HepG2 (cell line): ENCODE data around the gene ZNF618. TPM values are rescaled to one million over a fixed set of nuclear protein-coding genes. Genes with fewer than 3 reads are reported as not detected.

ENCODE experiments used
- ATAC-seq: fragments of 200-7000 bp; cut with Tn5 transposase; 3 replicates; pipeline ENCODE4 v1.9.1; 2020; ENCODE audit warnings: mild to moderate bottlenecking, moderate library complexity
- BruUV-seq: library from RNA; stranded (reverse); fragments of 400-500 nt; replicated peaks from 2 replicates; lab custom pipeline; 2021; lab: Mats Ljungman, UMichigan
- CTCF ChIA-PET: fragments of 300-600 bp; formaldehyde crosslinking; extraction: SDS; loops from one replicate; lab custom pipeline; 2021; ENCODE audit warnings: low total read pairs, inconsistent platforms, low intra/inter-chr PET ratio; lab: Yijun Ruan, JAX
- POLR2A ChIA-PET: fragments of 350-600 bp; sonication (Branson Sonifier 250); formaldehyde crosslinking; loops from one replicate; lab custom pipeline; 2020; ENCODE audit warnings: antibody characterized with exemption, inconsistent platforms; lab: Yijun Ruan, JAX
- DNase-seq: peaks from one replicate; pipeline ENCODE4 v3.0.0-alpha.2; 2015; ENCODE audit warnings: low spot score
- FAIRE-seq: peaks from 3 replicates; lab custom pipeline; 2011; peaks lifted over from hg19 to GRCh38; lab: Jason Lieb, UNC
- H2AFZ ChIP-seq: one replicate; pipeline ENCODE4 v1.6.1; 2011; ENCODE audit warnings: low read length, inconsistent platforms
- H3K27ac ChIP-seq: fragments of 300-600 bp; 3 replicates; pipeline ENCODE4 v1.8.0; 2011; ENCODE audit warnings: mixed run types, mild to moderate bottlenecking, mixed read lengths, low read length, inconsistent platforms; ENCODE audit not compliant: insufficient read depth; ENCODE audit errors: extremely low read length
- H3K27me3 ChIP-seq, 2 experiments: fragments of 200-600 bp in 1 of 2; 2 replicates in 1 of 2; 3 replicates in 1 of 2; pipeline versions ENCODE4 v1.6.0 to v1.8.0; 2011; ENCODE audit warnings: low read length in 2 of 2, mild to moderate bottlenecking in 2 of 2, moderate library complexity in 2 of 2, inconsistent platforms in 1 of 2; ENCODE audit not compliant: insufficient read depth in 2 of 2, control insufficient read depth in 1 of 2
- H3K36me3 ChIP-seq, 2 experiments: fragments of 200-600 bp in 1 of 2; replicated peaks in 1 of 2; 2 replicates in 1 of 2; 3 replicates in 1 of 2; pipeline versions ENCODE4 v1.5.1 to v1.8.0; 2011; ENCODE audit warnings: low read length in 2 of 2, inconsistent platforms in 1 of 2; ENCODE audit not compliant: insufficient read depth in 2 of 2, control insufficient read depth in 1 of 2
- H3K4me1 ChIP-seq: 2 replicates; pipeline ENCODE4 v1.5.1; 2012; ENCODE audit warnings: low read length, inconsistent platforms; ENCODE audit not compliant: insufficient read depth
- H3K4me2 ChIP-seq: 2 replicates; pipeline ENCODE4 v1.6.0; 2011; ENCODE audit warnings: low read depth, low read length, inconsistent platforms
- H3K4me3 ChIP-seq, 3 experiments: fragments of 200-600 bp in 1 of 3; sonication (generic), shearing (Covaris generic) in 1 of 3; replicated peaks in 1 of 3; 2 replicates each; pipeline ENCODE4 v1.5.1; 2011 to 2016; ENCODE audit warnings: low read length in 3 of 3, inconsistent platforms in 2 of 3, low read depth in 2 of 3, mild to moderate bottlenecking in 2 of 3, control low read depth in 1 of 3, mixed read lengths in 1 of 3; ENCODE audit not compliant: insufficient read depth in 1 of 3
- H3K79me2 ChIP-seq: one replicate; pipeline ENCODE4 v1.6.1; 2011; ENCODE audit warnings: low read length, inconsistent platforms; ENCODE audit not compliant: insufficient read depth
- H3K9ac ChIP-seq: 2 replicates; pipeline ENCODE4 v1.6.0; 2011; ENCODE audit warnings: mild to moderate bottlenecking, low read depth, low read length, inconsistent platforms; ENCODE audit not compliant: insufficient read depth
- H3K9me3 ChIP-seq: 2 replicates; pipeline ENCODE4 v1.5.1; 2012; ENCODE audit warnings: mild to moderate bottlenecking, low read length
- H4K20me1 ChIP-seq: 2 replicates; pipeline ENCODE4 v1.6.0; 2011; ENCODE audit warnings: inconsistent platforms, mild to moderate bottlenecking, low read length, moderate library complexity; ENCODE audit not compliant: insufficient read depth
- HDAC1 ChIP-seq: sonication (generic); formaldehyde crosslinking; IDR thresholded peaks from 2 replicates; pipeline ENCODE4 v1.5.1; 2020; ENCODE audit warnings: mild to moderate bottlenecking, missing genetic modification reagents
- HOXA5 ChIP-seq: sonication (generic); formaldehyde crosslinking; IDR thresholded peaks from 2 replicates; pipeline ENCODE4 v1.4.0; 2020; ENCODE audit warnings: missing genetic modification reagents
- KDM5A ChIP-seq: fragments of 200-600 bp; sonication (generic); IDR thresholded peaks from 2 replicates; pipeline ENCODE4 v1.7.0; 2018; ENCODE audit warnings: antibody characterized with exemption, mild to moderate bottlenecking, low read length, borderline replicate concordance
- KMT2A ChIP-seq: sonication (generic); formaldehyde crosslinking; IDR thresholded peaks from 2 replicates; pipeline ENCODE4 v1.4.0; 2020; ENCODE audit warnings: missing genetic modification reagents
- MAFG ChIP-seq: sonication (generic); formaldehyde crosslinking; IDR thresholded peaks from 2 replicates; pipeline ENCODE4 v1.5.1; 2020; ENCODE audit warnings: mild to moderate bottlenecking, missing genetic modification reagents
- NR2F2 ChIP-seq: IDR thresholded peaks from 2 replicates; pipeline ENCODE4 v1.6.1; 2012; ENCODE audit warnings: low read depth, inconsistent platforms, borderline replicate concordance
- PHF21A ChIP-seq: sonication (generic); formaldehyde crosslinking; IDR thresholded peaks from 2 replicates; pipeline ENCODE4 v1.5.0; 2020; ENCODE audit warnings: mild to moderate bottlenecking, missing genetic modification reagents
- SMAD9 ChIP-seq: sonication (generic); formaldehyde crosslinking; IDR thresholded peaks from 2 replicates; pipeline ENCODE4 v1.5.1; 2020; ENCODE audit warnings: mild to moderate bottlenecking, missing genetic modification reagents
- YY1 ChIP-seq: IDR thresholded peaks from 2 replicates; pipeline ENCODE4 v1.6.1; 2011; ENCODE audit warnings: low read length, low read depth, moderate library complexity, mild to moderate bottlenecking; ENCODE audit not compliant: insufficient read depth, insufficient replicate concordance
- ZFP36 ChIP-seq: fragments of 150-350 bp; IDR thresholded peaks from 2 replicates; pipeline ENCODE4 v1.6.1; 2018; ENCODE audit warnings: borderline replicate concordance, low read length, low read depth; ENCODE audit not compliant: partially characterized antibody
- ZMAT3 ChIP-seq: sonication (generic); formaldehyde crosslinking; conservative IDR thresholded peaks from 2 replicates; pipeline ENCODE4 v1.7.0; 2021; ENCODE audit warnings: missing genetic modification reagents
- ZMYM4 ChIP-seq: sonication (generic); formaldehyde crosslinking; IDR thresholded peaks from 2 replicates; pipeline ENCODE4 v1.8.1; 2023; ENCODE audit warnings: mild to moderate bottlenecking, missing genetic modification reagents
- ZNF136 ChIP-seq: sonication (generic); formaldehyde crosslinking; IDR thresholded peaks from 2 replicates; pipeline ENCODE4 v1.8.1; 2022; ENCODE audit warnings: low read depth, mild to moderate bottlenecking, moderate library complexity, missing genetic modification reagents
- ZNF292 ChIP-seq: sonication (generic); formaldehyde crosslinking; IDR thresholded peaks from 2 replicates; pipeline ENCODE4 v1.8.1; 2022; ENCODE audit warnings: mild to moderate bottlenecking, low read depth, missing genetic modification reagents, borderline replicate concordance
- ZNF383 ChIP-seq: sonication (generic); formaldehyde crosslinking; IDR thresholded peaks from 2 replicates; pipeline ENCODE4 v1.4.0; 2020; ENCODE audit warnings: missing genetic modification reagents, mild to moderate bottlenecking, borderline replicate concordance
- ZNF598 ChIP-seq: sonication (generic); formaldehyde crosslinking; IDR thresholded peaks from 2 replicates; pipeline ENCODE4 v1.5.1; 2020; ENCODE audit warnings: mild to moderate bottlenecking, missing genetic modification reagents, borderline replicate concordance
- ZNF614 ChIP-seq: IDR thresholded peaks from 2 replicates; pipeline ENCODE4 v1.6.1; 2018; ENCODE audit warnings: missing biosample characterization, missing genetic modification reagents, inconsistent platforms, borderline replicate concordance
- ZSCAN25 ChIP-seq: sonication (generic); formaldehyde crosslinking; IDR thresholded peaks from 2 replicates; pipeline ENCODE4 v1.8.0; 2022; ENCODE audit warnings: mild to moderate bottlenecking, missing genetic modification reagents
- ZSCAN31 ChIP-seq: sonication (generic); formaldehyde crosslinking; IDR thresholded peaks from 2 replicates; pipeline ENCODE4 v1.5.0; 2020; ENCODE audit warnings: low read depth, mild to moderate bottlenecking, missing genetic modification reagents
- WGBS: methylation state at CpG from one replicate; pipeline ENCODE4 v1.1.6; 2017; ENCODE audit warnings: low lambda C conversion rate; 5-methylcytosine and 5-hydroxymethylcytosine counted together
- in situ Hi-C: cut with HindIII; loops from 2 replicates; pipeline ENCODE4 v1.10.0; 2017; ENCODE audit warnings: low pct_unique_long_range_greater_than_20kb; ENCODE audit not compliant: extremely low pct_ligation_motif_present
- intact Hi-C: fragments of 100-400 bp; cut with micrococcal nuclease; formaldehyde crosslinking; loops from one replicate; pipeline ENCODE4 v1.10.0; 2022; ENCODE audit not compliant: unreplicated experiment
- polyA plus RNA-seq, 8 experiments: library from polyadenylated mRNA; depleted of rRNA in 3 of 8; stranded (reverse) in 7 of 8; unstranded in 1 of 8; fragments of >200 nt; fragmentation: Illumina TruSeq in 4 of 8; extraction: Trizol in 4 of 8; gene quantifications; 2 replicates each; pipeline versions ENCODE4 v1.2.1 to v1.2.3, GENCODE V29; 2011 to 2016; ENCODE audit warnings: low read depth in 4 of 8, missing spikeins in 1 of 8, mixed read lengths in 1 of 8; ENCODE audit not compliant: insufficient read depth in 1 of 8
- total RNA-seq, 5 experiments: library from RNA; depleted of rRNA; stranded (reverse); fragments of >200 nt; fragmentation: Illumina TruSeq; extraction: Trizol; gene quantifications; 2 replicates each; pipeline ENCODE4 v1.2.3, GENCODE V29; 2016; ENCODE audit warnings: low read depth in 1 of 5

ZNF618 gene
- total and polyA plus RNA-seq, 2 of the 13 experiments (the other 11 are each of a cell fraction or from before 2014, with no cell fraction given) = 0.07 TPM

GRCh38 chr9:113964495-113965170 lies 88.5 kb downstream of the ZNF618 start:
- no peak overlapping the region for H3K27ac ChIP-seq
- ChIA-PET CTCF (no interaction called here), POLR2A (no interaction called here)
- FAIRE-seq (no peak), ATAC-seq (no peak), DNase-seq (no peak)
- WGBS = 63% methylated on average over 5 of the region's 5 CpGs
- TF ChIP-seq ZNF383 (CRISPR knock-in tag) (no peak), YY1 (no peak), ZFP36 (no peak), ZNF614 (no peak), ZNF292 (CRISPR knock-in tag) (no peak), HOXA5 (CRISPR knock-in tag) (no peak), ZMAT3 (CRISPR knock-in tag) (no peak), KDM5A (no peak), SMAD9 (CRISPR knock-in tag) (no peak), ZSCAN31 (CRISPR knock-in tag) (no peak), NR2F2 (no peak), PHF21A (CRISPR knock-in tag) (no peak), ZNF136 (no peak), ZMYM4 (CRISPR knock-in tag) (no peak), ZNF598 (CRISPR knock-in tag) (no peak), HDAC1 (CRISPR knock-in tag) (no peak), KMT2A (no peak), ZSCAN25 (no peak), MAFG (CRISPR knock-in tag) (no peak)
- no peak overlapping the region for H2AFZ ChIP-seq
- no peak overlapping the region for H3K4me3 ChIP-seq
- H3K4me2 ChIP-seq = no peak overlapping the region
- H3K4me1 ChIP-seq = peaks cover 19% of the 10 kb centered on the region
- H3K36me3 ChIP-seq = no peaks in the 10 kb centered on the region
- intact Hi-C loops (loop anchor here (10.0 kb wide), 1 partner anchor 60 kb away; no protein-coding TSS in a partner anchor), in situ Hi-C loops (no loop called here)
- no peaks in the 10 kb centered on the region for H3K79me2 ChIP-seq
- no TSS peak for BruUV-seq
- no peaks in the 10 kb centered on the region for H4K20me1 ChIP-seq
- no peaks in the 10 kb centered on the region for H3K9me3 ChIP-seq
- no peak overlapping the region for H3K9ac ChIP-seq
- H3K27me3 ChIP-seq = peaks cover 0 to 10% of the 10 kb centered on the region in 2 experiments; a peak in 1 of 5 replicates
